SK-N-SH (cell line): ENCODE data around the gene RCSD1. TPM values are rescaled to one million over a fixed set of nuclear protein-coding genes. Genes with fewer than 3 reads are reported as not detected.

Experiments
- CTCF ChIA-PET: fragments of 300-600, 350-600 bp; formaldehyde crosslinking; extraction: SDS; loops from one replicate; lab custom pipeline; 2021; lab: Yijun Ruan, JAX
- POLR2A ChIA-PET: fragments of 350-600 bp; sonication (Branson Sonifier 250); formaldehyde crosslinking; extraction: SDS; loops from one replicate; lab custom pipeline; 2020; ENCODE audit warnings: antibody characterized with exemption, inconsistent platforms; lab: Yijun Ruan, JAX
- DNase-seq: peaks from one replicate; pipeline ENCODE4 v3.0.0; 2012
- H2AFZ ChIP-seq: fragments of 200-600 bp; sonication (generic); 2 replicates; pipeline ENCODE4 v1.8.1; 2016; ENCODE audit warnings: antibody characterized with exemption, mild to moderate bottlenecking, low read depth
- H3F3A ChIP-seq: fragments of 200-600 bp; sonication (generic); replicated peaks from 2 replicates; pipeline ENCODE3; 2016; ENCODE audit warnings: antibody characterized with exemption, mild to moderate bottlenecking; ENCODE audit not compliant: insufficient read depth
- H3K27ac ChIP-seq, 2 experiments: fragments of 200-500 bp in 1 of 2; fragments of 200-600 bp in 1 of 2; sonication (Bioruptor generic) in 1 of 2; sonication (generic), shearing (Covaris generic) in 1 of 2; 2 replicates each; pipeline versions ENCODE4 v1.5.1 to v1.6.1; 2014 to 2016; ENCODE audit warnings: low read depth in 2 of 2, inconsistent platforms in 1 of 2, low read length in 1 of 2, mild to moderate bottlenecking in 1 of 2, mixed read lengths in 1 of 2
- H3K27me3 ChIP-seq: fragments of 200-600 bp; sonication (generic), shearing (Covaris generic); 2 replicates; pipeline ENCODE4 v1.6.1; 2016; ENCODE audit warnings: mixed run types; ENCODE audit not compliant: insufficient read depth
- H3K36me3 ChIP-seq, 2 experiments: fragments of 200-500 bp in 1 of 2; fragments of 200-600 bp in 1 of 2; sonication (Bioruptor generic) in 1 of 2; sonication (generic) in 1 of 2; replicated peaks in 1 of 2; 2 replicates each; pipeline versions ENCODE3 to v1.5.1; 2014 to 2016; ENCODE audit warnings: low read length in 1 of 2, mild to moderate bottlenecking in 1 of 2; ENCODE audit not compliant: insufficient read depth in 2 of 2, control insufficient read depth in 1 of 2
- H3K4me1 ChIP-seq, 2 experiments: fragments of 200-500 bp in 1 of 2; fragments of 200-600 bp in 1 of 2; sonication (Bioruptor generic) in 1 of 2; sonication (generic), shearing (Covaris generic) in 1 of 2; 2 replicates each; pipeline versions ENCODE4 v1.5.1 to v1.6.1; 2014 to 2016; ENCODE audit warnings: low read depth in 1 of 2, low read length in 1 of 2, mixed run types in 1 of 2; ENCODE audit not compliant: insufficient read depth in 2 of 2, control insufficient read depth in 1 of 2
- H3K4me2 ChIP-seq: fragments of 200-600 bp; sonication (generic), shearing (Covaris generic); 2 replicates; pipeline ENCODE4 v1.6.1; 2017; ENCODE audit warnings: mixed run types
- H3K4me3 ChIP-seq, 2 experiments: fragments of 200-500 bp in 1 of 2; fragments of 200-600 bp in 1 of 2; sonication (Bioruptor generic) in 1 of 2; sonication (generic), shearing (Covaris generic) in 1 of 2; 2 replicates each; pipeline versions ENCODE4 v1.5.1 to v1.8.1; 2014 to 2016; ENCODE audit warnings: low read depth in 2 of 2, inconsistent platforms in 1 of 2, low read length in 1 of 2, mild to moderate bottlenecking in 1 of 2, mixed read lengths in 1 of 2, moderate library complexity in 1 of 2
- H3K79me2 ChIP-seq: fragments of 200-600 bp; sonication (generic); 2 replicates; pipeline ENCODE4 v1.8.1; 2017; ENCODE audit warnings: mild to moderate bottlenecking; ENCODE audit not compliant: insufficient read depth
- H3K9ac ChIP-seq: fragments of 200-600 bp; sonication (generic); 2 replicates; pipeline ENCODE4 v1.6.1; 2017; ENCODE audit warnings: mixed run types
- H3K9me2 ChIP-seq: fragments of 200-600 bp; sonication (generic); 2 replicates; pipeline ENCODE4 v1.6.1; 2017; ENCODE audit warnings: mixed run types
- H3K9me3 ChIP-seq: fragments of 200-600 bp; sonication (generic); 2 replicates; pipeline ENCODE4 v1.6.1; 2017; ENCODE audit warnings: mixed run types, mild to moderate bottlenecking, moderate library complexity
- H4K20me1 ChIP-seq: fragments of 200-600 bp; sonication (generic); 2 replicates; pipeline ENCODE4 v1.6.1; 2017; ENCODE audit warnings: mild to moderate bottlenecking, mixed run types; ENCODE audit not compliant: insufficient read depth
- CHD2 ChIP-seq: fragments of 150-350 bp; IDR thresholded peaks from 2 replicates; pipeline ENCODE4 v1.6.1; 2018; ENCODE audit warnings: low read length; ENCODE audit not compliant: partially characterized antibody
- ELF1 ChIP-seq: IDR thresholded peaks from 2 replicates; pipeline ENCODE4 v1.4.0; 2012
- EP300 ChIP-seq, 2 experiments: IDR thresholded peaks; 2 replicates each; pipeline versions ENCODE4 v1.4.0 to v1.6.1; 2012; ENCODE audit warnings: borderline replicate concordance in 1 of 2, low read depth in 1 of 2, low read length in 1 of 2
- EZH2phosphoT487 ChIP-seq: fragments of 200-600 bp; sonication (generic); IDR thresholded peaks from 2 replicates; pipeline ENCODE4 v1.6.1; 2017; ENCODE audit warnings: low read depth, mixed run types, mild to moderate bottlenecking, antibody characterized with exemption, moderate library complexity, borderline replicate concordance
- FOSL2 ChIP-seq: IDR thresholded peaks from 2 replicates; pipeline ENCODE4 v1.4.0; 2012; ENCODE audit warnings: low read depth, mild to moderate bottlenecking, moderate library complexity, borderline replicate concordance
- FOXM1 ChIP-seq: IDR thresholded peaks from 2 replicates; pipeline ENCODE4 v1.4.0; 2012; ENCODE audit warnings: low read depth, mild to moderate bottlenecking
- GABPA ChIP-seq: IDR thresholded peaks from 2 replicates; pipeline ENCODE4 v1.4.0; 2012; ENCODE audit warnings: low read depth, mild to moderate bottlenecking
- MAX ChIP-seq: IDR thresholded peaks from 2 replicates; pipeline ENCODE4 v1.4.0; 2012; ENCODE audit warnings: low read depth
- MEF2A ChIP-seq: IDR thresholded peaks from 2 replicates; pipeline ENCODE4 v1.4.0; 2012; ENCODE audit warnings: low read depth, borderline replicate concordance
- POLR2AphosphoS5 ChIP-seq: IDR thresholded peaks from 2 replicates; pipeline ENCODE4 v1.6.1; 2012; ENCODE audit warnings: low read depth, low read length
- RAD21 ChIP-seq: IDR thresholded peaks from 2 replicates; pipeline ENCODE4 v1.6.1; 2012; ENCODE audit warnings: mild to moderate bottlenecking, low read length
- RCOR1 ChIP-seq: fragments of 150-350 bp; IDR thresholded peaks from 2 replicates; pipeline ENCODE4 v1.6.1; 2017; ENCODE audit warnings: antibody characterized with exemption, low read length
- RFX5 ChIP-seq: IDR thresholded peaks from 2 replicates; pipeline ENCODE4 v1.6.1; 2012; ENCODE audit warnings: mild to moderate bottlenecking, improper control_type of control experiment, low read length
- SIN3A ChIP-seq: IDR thresholded peaks from 2 replicates; pipeline ENCODE4 v1.6.1; 2012; ENCODE audit warnings: low read depth, mild to moderate bottlenecking, low read length, moderate library complexity, borderline replicate concordance
- TAF1 ChIP-seq: IDR thresholded peaks from 2 replicates; pipeline ENCODE4 v1.6.1; 2012; ENCODE audit warnings: low read depth, mild to moderate bottlenecking, low read length, moderate library complexity, borderline replicate concordance
- TCF12 ChIP-seq: IDR thresholded peaks from 2 replicates; pipeline ENCODE4 v1.4.0; 2012
- TEAD4 ChIP-seq: IDR thresholded peaks from 2 replicates; pipeline ENCODE4 v1.4.0; 2012; ENCODE audit warnings: mild to moderate bottlenecking, borderline replicate concordance; ENCODE audit not compliant: insufficient read depth
- WGBS: methylation state at CpG from one replicate; pipeline ENCODE4 v1.1.6; 2017; ENCODE audit warnings: low lambda C conversion rate; 5-methylcytosine and 5-hydroxymethylcytosine counted together
- polyA plus RNA-seq, 3 experiments: library from polyadenylated mRNA; depleted of rRNA; stranded (reverse); fragments of >200 nt; gene quantifications; 2 replicates each; pipeline ENCODE4 v1.2.3, GENCODE V29; 2012
- TF ChIP-seq, protein P1 (sequence below): IDR thresholded peaks from 2 replicates; pipeline ENCODE4 v1.6.1; 2012; ENCODE audit warnings: mild to moderate bottlenecking, low read depth, low read length, moderate library complexity

RCSD1 gene
- polyA plus RNA-seq, 1 of the 3 experiments (the other 2 are of a cell fraction), result 0.02 TPM

GRCh38 chr1:167650269-167651160 lies 20.5 kb downstream of the RCSD1 start:
- TF ChIP-seq FOXM1, result no peak
- TF ChIP-seq MEF2A, result no peak
- no peak for TF ChIP-seq CHD2
- no peak for TF ChIP-seq FOSL2
- no peak for TF ChIP-seq ELF1
- TF ChIP-seq POLR2AphosphoS5, result no peak
- no peak for TF ChIP-seq RFX5
- no peak for TF ChIP-seq TCF12
- no peak for TF ChIP-seq RCOR1
- TF ChIP-seq EZH2phosphoT487, result no peak
- TF ChIP-seq EP300 (IDR thresholded peaks at IDR 0.05; ENCODE audit: borderline replicate concordance in 1 of 2, low read depth in 1 of 2, low read length in 1 of 2), result no peak
- no peak for TF ChIP-seq TEAD4
- no peak for TF ChIP-seq TAF1
- no peak for TF ChIP-seq SIN3A
- no peak for TF ChIP-seq MAX
- TF ChIP-seq GABPA, result no peak
- no peak for TF ChIP-seq RAD21
- TF ChIP-seq, protein P1, sequence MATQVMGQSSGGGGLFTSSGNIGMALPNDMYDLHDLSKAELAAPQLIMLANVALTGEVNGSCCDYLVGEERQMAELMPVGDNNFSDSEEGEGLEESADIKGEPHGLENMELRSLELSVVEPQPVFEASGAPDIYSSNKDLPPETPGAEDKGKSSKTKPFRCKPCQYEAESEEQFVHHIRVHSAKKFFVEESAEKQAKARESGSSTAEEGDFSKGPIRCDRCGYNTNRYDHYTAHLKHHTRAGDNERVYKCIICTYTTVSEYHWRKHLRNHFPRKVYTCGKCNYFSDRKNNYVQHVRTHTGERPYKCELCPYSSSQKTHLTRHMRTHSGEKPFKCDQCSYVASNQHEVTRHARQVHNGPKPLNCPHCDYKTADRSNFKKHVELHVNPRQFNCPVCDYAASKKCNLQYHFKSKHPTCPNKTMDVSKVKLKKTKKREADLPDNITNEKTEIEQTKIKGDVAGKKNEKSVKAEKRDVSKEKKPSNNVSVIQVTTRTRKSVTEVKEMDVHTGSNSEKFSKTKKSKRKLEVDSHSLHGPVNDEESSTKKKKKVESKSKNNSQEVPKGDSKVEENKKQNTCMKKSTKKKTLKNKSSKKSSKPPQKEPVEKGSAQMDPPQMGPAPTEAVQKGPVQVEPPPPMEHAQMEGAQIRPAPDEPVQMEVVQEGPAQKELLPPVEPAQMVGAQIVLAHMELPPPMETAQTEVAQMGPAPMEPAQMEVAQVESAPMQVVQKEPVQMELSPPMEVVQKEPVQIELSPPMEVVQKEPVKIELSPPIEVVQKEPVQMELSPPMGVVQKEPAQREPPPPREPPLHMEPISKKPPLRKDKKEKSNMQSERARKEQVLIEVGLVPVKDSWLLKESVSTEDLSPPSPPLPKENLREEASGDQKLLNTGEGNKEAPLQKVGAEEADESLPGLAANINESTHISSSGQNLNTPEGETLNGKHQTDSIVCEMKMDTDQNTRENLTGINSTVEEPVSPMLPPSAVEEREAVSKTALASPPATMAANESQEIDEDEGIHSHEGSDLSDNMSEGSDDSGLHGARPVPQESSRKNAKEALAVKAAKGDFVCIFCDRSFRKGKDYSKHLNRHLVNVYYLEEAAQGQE, result no peak
- no peak overlapping the region for H3K4me2 ChIP-seq
- no peak overlapping the region for H2AFZ ChIP-seq
- no peaks in the 10 kb centered on the region for H3K9me3 ChIP-seq
- CTCF ChIA-PET, result interaction anchor here (1.0 to 1.1 kb wide), 2 partner anchors 14 to 38 kb away, joined by 3 to 4 read pairs; no protein-coding TSS in a partner anchor
- DNase-seq, result no peak
- no peak overlapping the region for H3K4me3 ChIP-seq
- POLR2A ChIA-PET, result no interaction called here
- no peak overlapping the region for H3K9ac ChIP-seq
- H3K79me2 ChIP-seq, result no peaks in the 10 kb centered on the region
- peaks cover 0 to 3% of the 10 kb centered on the region in 2 experiments; a peak in 1 of 4 replicates for H3K4me1 ChIP-seq
- WGBS, result 81% methylated on average over 15 of the region's 16 CpGs
- H3K36me3 ChIP-seq, result no peaks in the 10 kb centered on the region
- H3F3A ChIP-seq, result no peaks in the 10 kb centered on the region
- H3K9me2 ChIP-seq, result no peaks in the 10 kb centered on the region
- no peak overlapping the region for H3K27ac ChIP-seq
- no peaks in the 10 kb centered on the region for H4K20me1 ChIP-seq
- H3K27me3 ChIP-seq, result no peaks in the 10 kb centered on the region
